ENCODE data around the gene FSD1. TPM values are rescaled to one million over a fixed set of nuclear protein-coding genes. Genes with fewer than 3 reads are reported as not detected.

The FSD1 gene
- total and polyA plus RNA-seq, 9 of the 15 experiments (the other 6 are each of a cell fraction or from before 2014, with no cell fraction given), result 0.11 to 1.9 (median 0.94) TPM; not detected in 1

DNA sequence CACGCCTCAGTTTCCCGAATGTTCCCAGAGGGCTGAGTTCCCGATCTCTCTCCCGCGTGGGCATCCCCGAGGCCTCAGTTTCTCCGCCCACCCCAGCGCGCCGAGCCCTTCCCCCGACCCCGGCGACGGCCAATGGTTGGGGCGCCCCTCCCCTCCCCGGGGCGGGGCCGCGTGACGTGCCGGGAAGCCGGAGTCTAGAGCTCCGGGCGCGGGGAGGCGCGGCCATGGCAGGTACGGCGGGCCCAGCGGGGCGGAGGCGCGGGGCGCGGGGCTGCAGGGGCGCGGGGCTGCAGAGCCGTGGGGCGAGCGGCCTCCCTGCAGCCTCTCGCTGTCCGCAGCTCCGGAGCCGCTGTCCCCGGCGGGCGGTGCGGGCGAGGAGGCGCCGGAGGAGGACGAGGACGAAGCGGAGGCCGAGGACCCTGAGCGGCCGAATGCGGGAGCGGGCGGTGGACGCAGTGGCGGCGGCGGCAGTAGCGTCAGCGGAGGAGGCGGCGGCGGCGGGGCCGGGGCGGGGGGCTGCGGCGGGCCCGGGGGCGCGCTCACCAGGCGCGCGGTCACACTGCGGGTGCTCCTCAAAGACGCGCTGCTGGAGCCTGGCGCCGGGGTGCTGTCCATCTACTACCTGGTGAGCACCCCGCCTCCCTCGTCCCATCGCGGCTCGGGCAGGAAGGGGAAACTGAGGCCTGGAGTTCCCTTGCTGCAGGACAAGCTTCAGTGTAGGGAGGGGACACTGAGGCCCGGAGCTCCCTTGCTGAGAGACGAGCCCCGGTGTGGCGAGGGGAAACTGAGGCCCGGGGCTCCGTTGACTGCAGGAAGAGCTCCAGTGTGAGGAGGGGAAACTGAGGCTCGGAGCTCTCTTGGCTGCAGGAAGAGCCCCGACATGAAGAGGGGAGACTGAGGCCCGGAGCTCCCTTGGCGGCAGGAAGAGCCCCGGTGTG is 39.2 kb downstream of the FSD1 start, which contains the start of gene MPND:
Gene MPND, plus strand, starts transcription at position 193 of the 938 bp plus-strand sequence. Its CDS starts 32 bp downstream, at position 225.
- Histone ChIP-seq H3K27me3 (ENCODE audit: control insufficient read depth in 2 of 2, insufficient read depth in 2 of 2, low read length in 2 of 2) (no peaks in the 10 kb centered on the region), H3K9ac (ENCODE audit: insufficient read depth in 1 of 2, low read depth in 2 of 2, low read length in 2 of 2) (peak within 1 kb of the TSS; percentile 81 to 95), H3K27ac (ENCODE audit: extremely low read depth, low read depth, low read length) (peak within 1 kb of the TSS; percentile 89), H3K4me3 (peak within 1 kb of the TSS; percentile 77), H3K9me3 (replicated peaks; ENCODE audit: control insufficient read depth, insufficient read depth, low read depth, low read length) (no peaks in the 10 kb centered on the region), H3K4me1 (replicated peaks in 1 of 2; ENCODE audit: control insufficient read depth in 2 of 2, insufficient read depth in 2 of 2, low read length in 2 of 2) (peaks cover 10 to 33% of the 10 kb centered on the region in 2 experiments; a peak in 4 of 5 replicates), H3K79me2 (ENCODE audit: control insufficient read depth, insufficient read depth, low read length) (peaks cover 7% of the 10 kb centered on the region), H3K9me1 (ENCODE audit: control insufficient read depth, insufficient read depth, low read length) (no peaks in the 10 kb centered on the region), H3K4me2 (ENCODE audit: insufficient read depth, low read length) (peak within 1 kb of the TSS; percentile 98), H2AFZ (ENCODE audit: low read depth, low read length) (peak within 1 kb of the TSS; percentile 99), H3K36me3 (ENCODE audit: control insufficient read depth, insufficient read depth, low read length) (peaks cover 11% of the 10 kb centered on the region; the same call in 2 of the 3 replicates), H4K20me1 (replicated peaks; ENCODE audit: control insufficient read depth, insufficient read depth, low read length) (no peaks in the 10 kb centered on the region)
- in situ Hi-C loops (cut with MboI) (loop anchor here (10.0 kb wide), 1 partner anchor 69 kb away; the partner anchor contains the start of gene SHD), intact Hi-C loops (cut with micrococcal nuclease) (loop anchor here (2.0 kb wide), 1 partner anchor 59 kb away; the partner anchor contains the start of gene CHAF1A)
- ATAC-seq (peak; percentile 86), DNase-seq (ENCODE audit: extremely low read depth in 1 of 4, low spot score in 3 of 4) (peak; percentile 85 to 92 (median 88)), FAIRE-seq (no peak)
- TSS peak; percentile 38 for BruUV-seq (replicated peaks)
- POLR2A ChIA-PET, result interaction anchor here (0.6 to 2.9 kb wide), 16 partner anchors 9 to 97 kb away, joined by 3 to 24 read pairs (median 5); partner anchors contain the start of gene YJU2
- CTCF ChIA-PET (ENCODE audit: low intra/inter-chr PET ratio), result interaction anchor here (1.2 kb wide), 1 partner anchor 76 kb away, joined by 5 read pairs; no protein-coding TSS in a partner anchor
- 8% methylated on average over 47 of the region's 101 CpGs for WGBS (ENCODE audit: insufficient coverage, low coverage, missing lambda C conversion rate)
- TF ChIP-seq, protein P1, sequence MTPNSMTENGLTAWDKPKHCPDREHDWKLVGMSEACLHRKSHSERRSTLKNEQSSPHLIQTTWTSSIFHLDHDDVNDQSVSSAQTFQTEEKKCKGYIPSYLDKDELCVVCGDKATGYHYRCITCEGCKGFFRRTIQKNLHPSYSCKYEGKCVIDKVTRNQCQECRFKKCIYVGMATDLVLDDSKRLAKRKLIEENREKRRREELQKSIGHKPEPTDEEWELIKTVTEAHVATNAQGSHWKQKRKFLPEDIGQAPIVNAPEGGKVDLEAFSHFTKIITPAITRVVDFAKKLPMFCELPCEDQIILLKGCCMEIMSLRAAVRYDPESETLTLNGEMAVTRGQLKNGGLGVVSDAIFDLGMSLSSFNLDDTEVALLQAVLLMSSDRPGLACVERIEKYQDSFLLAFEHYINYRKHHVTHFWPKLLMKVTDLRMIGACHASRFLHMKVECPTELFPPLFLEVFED (CRISPR knock-in tag; conservative IDR thresholded peaks at IDR 0.05), result 0 out of 2 replicates have a peak, but pooled peaks have one; percentile 61
- TF ChIP-seq TCF3 (CRISPR knock-in tag; IDR thresholded peaks at IDR 0.05) (no peak), POLR2G (IDR thresholded peaks at IDR 0.05; ENCODE audit: low read depth, low read length) (peak; percentile 81), FOSL1 (tag; conservative IDR thresholded peaks at IDR 0.05) (0 out of 2 replicates have a peak, but pooled peaks have one; percentile 2), HMGN3 (IDR thresholded peaks at IDR 0.05; ENCODE audit: borderline replicate concordance, extremely low read depth, insufficient read length, low read depth, low read length) (peak; percentile 63), POLR2B (IDR thresholded peaks at IDR 0.05; ENCODE audit: low read depth, partially characterized antibody) (peak; percentile 33), CBX3 (IDR thresholded peaks at IDR 0.05; ENCODE audit: borderline replicate concordance in 1 of 2, low read length in 2 of 2) (no peak), TSC22D4 (tag; IDR thresholded peaks at IDR 0.05) (no peak), ZNF583 (CRISPR knock-in tag; IDR thresholded peaks at IDR 0.05) (no peak), NCOA2 (IDR thresholded peaks at IDR 0.05; ENCODE audit: partially characterized antibody in 2 of 2) (no peak), ARID1B (IDR thresholded peaks at IDR 0.05) (0 out of 2 replicates have a peak, but pooled peaks have one; percentile 46), ZNF324 (CRISPR knock-in tag; IDR thresholded peaks at IDR 0.05) (no peak), RBBP5 (IDR thresholded peaks at IDR 0.05; ENCODE audit: borderline replicate concordance, insufficient read depth, low read length, poor library complexity, severe bottlenecking) (peak; percentile 59)
- TF ChIP-seq, protein P2, sequence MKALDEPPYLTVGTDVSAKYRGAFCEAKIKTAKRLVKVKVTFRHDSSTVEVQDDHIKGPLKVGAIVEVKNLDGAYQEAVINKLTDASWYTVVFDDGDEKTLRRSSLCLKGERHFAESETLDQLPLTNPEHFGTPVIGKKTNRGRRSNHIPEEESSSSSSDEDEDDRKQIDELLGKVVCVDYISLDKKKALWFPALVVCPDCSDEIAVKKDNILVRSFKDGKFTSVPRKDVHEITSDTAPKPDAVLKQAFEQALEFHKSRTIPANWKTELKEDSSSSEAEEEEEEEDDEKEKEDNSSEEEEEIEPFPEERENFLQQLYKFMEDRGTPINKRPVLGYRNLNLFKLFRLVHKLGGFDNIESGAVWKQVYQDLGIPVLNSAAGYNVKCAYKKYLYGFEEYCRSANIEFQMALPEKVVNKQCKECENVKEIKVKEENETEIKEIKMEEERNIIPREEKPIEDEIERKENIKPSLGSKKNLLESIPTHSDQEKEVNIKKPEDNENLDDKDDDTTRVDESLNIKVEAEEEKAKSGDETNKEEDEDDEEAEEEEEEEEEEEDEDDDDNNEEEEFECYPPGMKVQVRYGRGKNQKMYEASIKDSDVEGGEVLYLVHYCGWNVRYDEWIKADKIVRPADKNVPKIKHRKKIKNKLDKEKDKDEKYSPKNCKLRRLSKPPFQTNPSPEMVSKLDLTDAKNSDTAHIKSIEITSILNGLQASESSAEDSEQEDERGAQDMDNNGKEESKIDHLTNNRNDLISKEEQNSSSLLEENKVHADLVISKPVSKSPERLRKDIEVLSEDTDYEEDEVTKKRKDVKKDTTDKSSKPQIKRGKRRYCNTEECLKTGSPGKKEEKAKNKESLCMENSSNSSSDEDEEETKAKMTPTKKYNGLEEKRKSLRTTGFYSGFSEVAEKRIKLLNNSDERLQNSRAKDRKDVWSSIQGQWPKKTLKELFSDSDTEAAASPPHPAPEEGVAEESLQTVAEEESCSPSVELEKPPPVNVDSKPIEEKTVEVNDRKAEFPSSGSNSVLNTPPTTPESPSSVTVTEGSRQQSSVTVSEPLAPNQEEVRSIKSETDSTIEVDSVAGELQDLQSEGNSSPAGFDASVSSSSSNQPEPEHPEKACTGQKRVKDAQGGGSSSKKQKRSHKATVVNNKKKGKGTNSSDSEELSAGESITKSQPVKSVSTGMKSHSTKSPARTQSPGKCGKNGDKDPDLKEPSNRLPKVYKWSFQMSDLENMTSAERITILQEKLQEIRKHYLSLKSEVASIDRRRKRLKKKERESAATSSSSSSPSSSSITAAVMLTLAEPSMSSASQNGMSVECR (CRISPR knock-in tag; IDR thresholded peaks at IDR 0.05), result peak; percentile 41; the same call in 1 of the 2 replicates
